Activated CD4-positive, CD25-positive, alpha-beta regulatory T cell (primary cell): Measurements from ENCODE around the gene CISD3.
"Not testable (repeated sequence)": the region's sequence is repeated elsewhere in the genome, so short reads cannot be mapped to it uniquely, and the experiment has no call there.

Source experiments
- DNase-seq, 4 experiments: peaks; one replicate each; lab custom pipeline; 2025; lab: John Stamatoyannopoulos, UW

CISD3 gene

GRCh38 chr17:38707678-38708351 is 22.3 kb upstream of the CISD3 start:
- no peak for DNase-seq

- DNase-seq: no peak
These were observed 20.9 kb upstream of the CISD3 start for GRCh38 chr17:38709104-38709820.

GRCh38 chr17:38709864-38710603 is 20.1 kb upstream of the CISD3 start:
- no peak for DNase-seq

- DNase-seq: no peak
These were observed 19.6 kb upstream of the CISD3 start for GRCh38 chr17:38710604-38710962.

- no peak for DNase-seq
These were observed 19.2 kb upstream of the CISD3 start for GRCh38 chr17:38710985-38711384.

GRCh38 chr17:38711792-38712571 is 18.2 kb upstream of the CISD3 start:
- DNase-seq: no peak

- no peak for DNase-seq
These were observed 17.5 kb upstream of the CISD3 start for GRCh38 chr17:38712593-38712992.

- no peak for DNase-seq
These were observed 16.6 kb upstream of the CISD3 start for GRCh38 chr17:38713456-38714075.

- DNase-seq: no peak
These were observed 14.8 kb upstream of the CISD3 start for GRCh38 chr17:38715216-38715943.

- no peak for DNase-seq
These were observed 13.7 kb upstream of the CISD3 start for GRCh38 chr17:38716368-38717005.

GRCh38 chr17:38717139-38717745 is 12.9 kb upstream of the CISD3 start:
- no peak for DNase-seq

GRCh38 chr17:38719289-38719942 is 10.7 kb upstream of the CISD3 start:
- no peak for DNase-seq

- no peak for DNase-seq
These were observed 10.0 kb upstream of the CISD3 start for GRCh38 chr17:38719943-38720641.

GRCh38 chr17:38720941-38721340 is 9.2 kb upstream of the CISD3 start:
- no peak for DNase-seq

- DNase-seq: no peak
These were observed 8.3 kb upstream of the CISD3 start for GRCh38 chr17:38721802-38722201.

- DNase-seq: no peak
These were observed 5.7 kb upstream of the CISD3 start for GRCh38 chr17:38724337-38724988.

GRCh38 chr17:38725066-38725465 is 5.1 kb upstream of the CISD3 start:
- DNase-seq: no peak

- not testable (repeated sequence) for DNase-seq
These were observed 4.0 kb upstream of the CISD3 start for GRCh38 chr17:38726145-38726544.
